Smooth muscle cell (in vitro differentiated cells): Measurements from ENCODE around the gene IL36G. TPM values are rescaled to one million over a fixed set of nuclear protein-coding genes. Genes with fewer than 3 reads are reported as not detected.

ENCODE experiments used
- DNase-seq: peaks from one replicate; lab custom pipeline; 2025; ENCODE audit not compliant: unreplicated experiment; lab: John Stamatoyannopoulos, UW
- H2AFZ ChIP-seq: fragments of 200-600 bp; sonication (generic); 2 replicates; pipeline ENCODE4 v1.6.0; 2016; ENCODE audit warnings: antibody characterized with exemption, low read depth, mild to moderate bottlenecking
- H3F3A ChIP-seq: fragments of 200-600 bp; sonication (generic); 2 replicates; pipeline ENCODE4 v1.6.0; 2017; ENCODE audit warnings: antibody characterized with exemption, low read depth
- H3K27ac ChIP-seq: fragments of 200-600 bp; sonication (generic); 2 replicates; pipeline ENCODE4 v1.5.1; 2016; ENCODE audit warnings: low read depth, mild to moderate bottlenecking
- H3K27me3 ChIP-seq: fragments of 200-600 bp; sonication (generic); 2 replicates; pipeline ENCODE4 v1.6.1; 2016; ENCODE audit warnings: low read depth, mild to moderate bottlenecking
- H3K36me3 ChIP-seq: fragments of 200-600 bp; sonication (generic); 2 replicates; pipeline ENCODE4 v1.5.1; 2016; ENCODE audit warnings: low read depth
- H3K4me1 ChIP-seq: fragments of 200-600 bp; sonication (generic); 2 replicates; pipeline ENCODE4 v1.5.1; 2016; ENCODE audit warnings: low read depth
- H3K4me2 ChIP-seq: fragments of 200-600 bp; sonication (generic); 2 replicates; pipeline ENCODE4 v1.6.0; 2016; ENCODE audit warnings: mild to moderate bottlenecking
- H3K4me3 ChIP-seq: fragments of 200-600 bp; sonication (generic); 2 replicates; pipeline ENCODE4 v1.5.1; 2016; ENCODE audit warnings: mild to moderate bottlenecking
- H3K79me2 ChIP-seq: fragments of 200-600 bp; sonication (generic); 2 replicates; pipeline ENCODE4 v1.6.0; 2016; ENCODE audit warnings: low read depth, mild to moderate bottlenecking
- H3K9ac ChIP-seq: fragments of 200-600 bp; sonication (generic); 2 replicates; pipeline ENCODE4 v1.6.0; 2016; ENCODE audit warnings: low read depth
- H3K9me3 ChIP-seq: fragments of 200-600 bp; sonication (generic); replicated peaks from 2 replicates; pipeline ENCODE4 v1.5.1; 2016; ENCODE audit warnings: low read depth
- H4K20me1 ChIP-seq: fragments of 200-600 bp; sonication (generic); 2 replicates; pipeline ENCODE4 v1.6.0; 2016; ENCODE audit warnings: low read depth
- CTCF ChIP-seq: fragments of 200-600 bp; sonication (generic); IDR thresholded peaks from 2 replicates; pipeline ENCODE4 v1.5.1; 2017; ENCODE audit warnings: borderline replicate concordance, mild to moderate bottlenecking, antibody characterized with exemption; ENCODE audit not compliant: insufficient read depth, poor library complexity, severe bottlenecking
- WGBS: methylation state at CpG from one replicate; pipeline ENCODE4 v1.1.7; 2016; ENCODE audit warnings: low lambda C conversion rate; 5-methylcytosine and 5-hydroxymethylcytosine counted together
- polyA plus RNA-seq: library from polyadenylated mRNA; unstranded; fragments of >200 nt; fragmentation: Nextera tagmentation; extraction: Ambion mirVana; gene quantifications from 2 replicates; pipeline ENCODE4 v1.2.1, GENCODE V29; 2016
- total RNA-seq: library from RNA; depleted of rRNA; stranded (reverse); fragments of >200 nt; gene quantifications from 2 replicates; pipeline ENCODE4 v1.2.3, GENCODE V29; 2014

Gene IL36G
- total and polyA plus RNA-seq, 2 experiments from 2014 or later = 0.22 to 1.1 TPM

- Histone ChIP-seq H3K27me3 (peaks cover 21% of the 10 kb centered on the region), H4K20me1 (no peaks in the 10 kb centered on the region), H3K79me2 (no peaks in the 10 kb centered on the region), H3K9me3 (no peaks in the 10 kb centered on the region), H3K27ac (no peak overlapping the region), H3K9ac (no peak overlapping the region), H3K4me2 (no peak overlapping the region), H2AFZ (no peak overlapping the region), H3K4me1 (no peaks in the 10 kb centered on the region), H3F3A (no peaks in the 10 kb centered on the region), H3K4me3 (no peak overlapping the region), H3K36me3 (no peaks in the 10 kb centered on the region)
- WGBS = 90% methylated on average over 5 of the region's 5 CpGs
- no peak for TF ChIP-seq CTCF
- no peak for DNase-seq
Measured at GRCh38 chr2:112985090-112985489, 7.3 kb downstream of the IL36G start.

GRCh38 chr2:112989611-112990010 lies 11.8 kb downstream of the IL36G start:
- Histone ChIP-seq H3K27ac (no peak overlapping the region), H3F3A (no peaks in the 10 kb centered on the region), H3K9ac (no peak overlapping the region), H3K79me2 (no peaks in the 10 kb centered on the region), H3K4me1 (no peaks in the 10 kb centered on the region), H3K4me2 (no peak overlapping the region), H3K9me3 (peaks cover 6% of the 10 kb centered on the region), H2AFZ (no peak overlapping the region), H4K20me1 (no peaks in the 10 kb centered on the region), H3K36me3 (no peaks in the 10 kb centered on the region), H3K27me3 (no peaks in the 10 kb centered on the region), H3K4me3 (no peak overlapping the region)
- WGBS = 78% methylated on average over 3 of the region's 3 CpGs
- TF ChIP-seq CTCF = no peak
- no peak for DNase-seq

- no peak for TF ChIP-seq CTCF
- H3K27ac ChIP-seq = no peak overlapping the region
- H3K4me2 ChIP-seq = no peak overlapping the region
- H3F3A ChIP-seq = no peaks in the 10 kb centered on the region
- H4K20me1 ChIP-seq = no peaks in the 10 kb centered on the region
- H2AFZ ChIP-seq = no peak overlapping the region
- no peaks in the 10 kb centered on the region for H3K36me3 ChIP-seq
- no peak for DNase-seq
- peaks cover 6% of the 10 kb centered on the region for H3K9me3 ChIP-seq
- no peaks in the 10 kb centered on the region for H3K27me3 ChIP-seq
- no peaks in the 10 kb centered on the region for H3K79me2 ChIP-seq
- no peaks in the 10 kb centered on the region for H3K4me1 ChIP-seq
- H3K4me3 ChIP-seq = no peak overlapping the region
- H3K9ac ChIP-seq = no peak overlapping the region
Measured at GRCh38 chr2:112993831-112994230, 16.0 kb downstream of the IL36G start.

- no peaks in the 10 kb centered on the region for H3K36me3 ChIP-seq
- no peak overlapping the region for H3K9ac ChIP-seq
- H3K9me3 ChIP-seq = peaks cover 6% of the 10 kb centered on the region
- DNase-seq = no peak
- 82% methylated on average over 2 of the region's 2 CpGs for WGBS
- H3K4me2 ChIP-seq = no peak overlapping the region
- H3K4me3 ChIP-seq = no peak overlapping the region
- H3K27ac ChIP-seq = no peak overlapping the region
- no peaks in the 10 kb centered on the region for H3K79me2 ChIP-seq
- no peak for TF ChIP-seq CTCF
- no peaks in the 10 kb centered on the region for H3K4me1 ChIP-seq
- no peaks in the 10 kb centered on the region for H3K27me3 ChIP-seq
- H2AFZ ChIP-seq = no peak overlapping the region
- no peaks in the 10 kb centered on the region for H3F3A ChIP-seq
- H4K20me1 ChIP-seq = no peaks in the 10 kb centered on the region
Measured at GRCh38 chr2:112994648-112995047, 16.8 kb downstream of the IL36G start.
